Gastrocnemius medialis (tissue), 4 donors: ENCODE measurements around the gene WASHC3.

Experiments
- CTCF ChIP-seq, 5 experiments: fragments of 450-650 bp in 3 of 5; fragments of 200-600 bp in 2 of 5; sonication (generic) in 2 of 5; IDR thresholded peaks in 4 of 5; conservative IDR thresholded peaks in 1 of 5; 1 replicate in 4 of 5; 2 replicates in 1 of 5; pipeline ENCODE4 v1.5.1; 2016 to 2019; ENCODE audit warnings: antibody characterized with exemption in 5 of 5, mild to moderate bottlenecking in 3 of 5, moderate library complexity in 3 of 5
- POLR2A ChIP-seq, 2 donors: fragments of 450-650 bp; IDR thresholded peaks; one replicate each; pipeline ENCODE4 v1.6.1; 2017; ENCODE audit warnings: antibody characterized with exemption in 2 of 2, mild to moderate bottlenecking in 2 of 2, moderate library complexity in 2 of 2

GRCh38 chr12:102052192-102053061, 9.4 kb downstream of the WASHC3 start:
- TF ChIP-seq CTCF (IDR thresholded peaks at IDR 0.05 in 4 of 5, conservative IDR thresholded peaks at IDR 0.05 in 1 of 5), result no peak
- TF ChIP-seq POLR2A (IDR thresholded peaks at IDR 0.05), result no peak
